Choroid plexus epithelial cell (primary cell): ENCODE results near the gene MAPK6.
"Not testable (repeated sequence)": the region's sequence is repeated elsewhere in the genome, so short reads cannot be mapped to it uniquely, and the experiment has no call there.

Experiments
- DNase-seq: peaks from one replicate; pipeline ENCODE4 v3.0.0-alpha.2; 2010; ENCODE audit warnings: low read depth
- H3K4me3 ChIP-seq: 2 replicates; pipeline ENCODE4 v1.5.1; 2011; ENCODE audit warnings: low read depth, mild to moderate bottlenecking, control low read depth, low read length, moderate library complexity
- CTCF ChIP-seq: conservative IDR thresholded peaks from 2 replicates; pipeline ENCODE4 v1.5.1; 2011; ENCODE audit warnings: low read depth, mild to moderate bottlenecking, control low read depth, inconsistent platforms, low read length, moderate library complexity

MAPK6 gene

GRCh38 chr15:51973775-51974174 lies 45.2 kb upstream of the MAPK6 start:
- no peak for DNase-seq
- TF ChIP-seq CTCF: no peak
- no peak overlapping the region for H3K4me3 ChIP-seq

GRCh38 chr15:51982013-51982769 lies 36.8 kb upstream of the MAPK6 start:
- DNase-seq: peak; percentile 91
- TF ChIP-seq CTCF: peak; percentile 65
- peak overlapping the region; percentile 16 for H3K4me3 ChIP-seq

GRCh38 chr15:51982770-51983103 lies 36.3 kb upstream of the MAPK6 start:
- H3K4me3 ChIP-seq: no peak overlapping the region
- DNase-seq: no peak
- no peak for TF ChIP-seq CTCF

- DNase-seq: no peak
- no peak overlapping the region for H3K4me3 ChIP-seq
- TF ChIP-seq CTCF: no peak
These were observed 27.9 kb upstream of the MAPK6 start for GRCh38 chr15:51991141-51991540.

GRCh38 chr15:51992953-51993352 lies 26.1 kb upstream of the MAPK6 start:
- no peak overlapping the region for H3K4me3 ChIP-seq
- TF ChIP-seq CTCF: no peak

GRCh38 chr15:52002351-52002750 lies 16.7 kb upstream of the MAPK6 start:
- no peak for TF ChIP-seq CTCF
- H3K4me3 ChIP-seq: no peak overlapping the region
- no peak for DNase-seq

More at GRCh38 chr15:51992953-51993352, 26.1 kb upstream of the MAPK6 start:
- DNase-seq: peak; percentile 39

- not testable (repeated sequence) for DNase-seq, H3K4me3 ChIP-seq
These were observed 15.9 kb upstream of the MAPK6 start for GRCh38 chr15:52003089-52003488.
